HepG2 (cell line): ENCODE results near the gene KRTAP17-1. TPM values are rescaled to one million over a fixed set of nuclear protein-coding genes. Genes with fewer than 3 reads are reported as not detected.

ENCODE experiments used
- AGO2 ChIP-seq: fragments of 200-400 bp; formaldehyde crosslinking; optimal IDR thresholded peaks from 2 replicates; pipeline ENCODE3; 2017; ENCODE audit warnings: mild to moderate bottlenecking, low read depth, low read length, moderate library complexity
- BHLHE40 ChIP-seq: IDR thresholded peaks from 2 replicates; pipeline ENCODE4 v1.6.1; 2011; ENCODE audit warnings: low read length, improper control_type of control experiment
- DBP ChIP-seq: sonication (generic); formaldehyde crosslinking; IDR thresholded peaks from 2 replicates; pipeline ENCODE4 v1.4.0; 2020; ENCODE audit warnings: missing genetic modification reagents; ENCODE audit errors: not compliant biosample characterization
- E2F2 ChIP-seq: sonication (generic); formaldehyde crosslinking; IDR thresholded peaks from 2 replicates; pipeline ENCODE4 v1.4.0; 2020; ENCODE audit warnings: missing genetic modification reagents, borderline replicate concordance
- GZF1 ChIP-seq: sonication (generic); formaldehyde crosslinking; IDR thresholded peaks from 2 replicates; pipeline ENCODE4 v1.5.1; 2020; ENCODE audit warnings: mild to moderate bottlenecking, missing genetic modification reagents
- HINFP ChIP-seq: sonication (generic); formaldehyde crosslinking; IDR thresholded peaks from 2 replicates; pipeline ENCODE4 v1.4.0; 2020; ENCODE audit warnings: low read depth, mild to moderate bottlenecking, missing genetic modification reagents
- KLF9 ChIP-seq: IDR thresholded peaks from 2 replicates; pipeline ENCODE4 v1.6.1; 2016; ENCODE audit warnings: low read depth
- NCOR1 ChIP-seq: fragments of 200-600 bp; sonication (generic); IDR thresholded peaks from 2 replicates; pipeline ENCODE4 v1.7.0; 2017; ENCODE audit warnings: antibody characterized with exemption, low read length, borderline replicate concordance
- NFKB2 ChIP-seq: sonication (generic); formaldehyde crosslinking; IDR thresholded peaks from 2 replicates; pipeline ENCODE4 v1.4.0; 2020; ENCODE audit warnings: missing genetic modification reagents, borderline replicate concordance
- POGK ChIP-seq: sonication (generic); formaldehyde crosslinking; conservative IDR thresholded peaks from 2 replicates; pipeline ENCODE4 v1.8.0; 2022; ENCODE audit warnings: mild to moderate bottlenecking, moderate library complexity, missing genetic modification reagents
- RXRB ChIP-seq: IDR thresholded peaks from 2 replicates; pipeline ENCODE4 v1.6.1; 2016; ENCODE audit warnings: borderline replicate concordance, missing genetic modification reagents, missing compliant biosample characterization
- SMAD3 ChIP-seq: sonication (generic); formaldehyde crosslinking; IDR thresholded peaks from 2 replicates; pipeline ENCODE4 v1.4.0; 2020; ENCODE audit warnings: missing genetic modification reagents
- ZBTB34 ChIP-seq: sonication (generic); formaldehyde crosslinking; IDR thresholded peaks from 2 replicates; pipeline ENCODE4 v1.8.0; 2022; ENCODE audit warnings: mild to moderate bottlenecking, missing genetic modification reagents
- ZFP37 ChIP-seq: sonication (generic); formaldehyde crosslinking; IDR thresholded peaks from 2 replicates; pipeline ENCODE4 v1.4.0; 2020; ENCODE audit warnings: missing genetic modification reagents, borderline replicate concordance
- ZKSCAN1 ChIP-seq: fragments of 150-350 bp; IDR thresholded peaks from 2 replicates; pipeline ENCODE4 v1.6.1; 2014; ENCODE audit warnings: low read length
- ZKSCAN8 ChIP-seq: IDR thresholded peaks from 2 replicates; pipeline ENCODE4 v1.6.1; 2016; ENCODE audit warnings: borderline replicate concordance, missing genetic modification reagents, missing compliant biosample characterization
- ZNF580 ChIP-seq: IDR thresholded peaks from 2 replicates; pipeline ENCODE4 v1.6.1; 2016; ENCODE audit warnings: low read depth, borderline replicate concordance
- ZNF691 ChIP-seq: sonication (generic); formaldehyde crosslinking; IDR thresholded peaks from 2 replicates; pipeline ENCODE4 v1.4.0; 2020; ENCODE audit warnings: missing genetic modification reagents, low read depth, mild to moderate bottlenecking, borderline replicate concordance
- ZNF891 ChIP-seq: sonication (generic); formaldehyde crosslinking; IDR thresholded peaks from 2 replicates; pipeline ENCODE4 v1.5.0; 2020; ENCODE audit warnings: mild to moderate bottlenecking, missing genetic modification reagents
- ZSCAN20 ChIP-seq: sonication (generic); formaldehyde crosslinking; IDR thresholded peaks from 2 replicates; pipeline ENCODE4 v1.4.0; 2020; ENCODE audit warnings: missing genetic modification reagents, mild to moderate bottlenecking, borderline replicate concordance
- polyA plus RNA-seq, 8 experiments: library from polyadenylated mRNA; depleted of rRNA in 3 of 8; stranded (reverse) in 7 of 8; unstranded in 1 of 8; fragments of >200 nt; fragmentation: Illumina TruSeq in 4 of 8; extraction: Trizol in 4 of 8; gene quantifications; 2 replicates each; pipeline versions ENCODE4 v1.2.1 to v1.2.3, GENCODE V29; 2011 to 2016; ENCODE audit warnings: low read depth in 4 of 8, missing spikeins in 1 of 8, mixed read lengths in 1 of 8; ENCODE audit not compliant: insufficient read depth in 1 of 8
- total RNA-seq, 5 experiments: library from RNA; depleted of rRNA; stranded (reverse); fragments of >200 nt; fragmentation: Illumina TruSeq; extraction: Trizol; gene quantifications; 2 replicates each; pipeline ENCODE4 v1.2.3, GENCODE V29; 2016; ENCODE audit warnings: low read depth in 1 of 5

The KRTAP17-1 gene
- total and polyA plus RNA-seq, 2 of the 13 experiments (the other 11 are each of a cell fraction or from before 2014, with no cell fraction given) = not detected

GRCh38 chr17:41329279-41329948, 13.9 kb upstream of the KRTAP17-1 start (continued):
- TF ChIP-seq ZFP37 (no peak), ZKSCAN1 (no peak), KLF9 (CRISPR knock-in tag) (no peak), ZSCAN20 (CRISPR knock-in tag) (no peak), NCOR1 (no peak), AGO2 (no peak), RXRB (CRISPR knock-in tag) (no peak), ZNF891 (no peak), GZF1 (no peak), BHLHE40 (no peak), ZBTB34 (no peak), POGK (no peak), SMAD3 (CRISPR knock-in tag) (no peak), DBP (CRISPR knock-in tag) (no peak), E2F2 (CRISPR knock-in tag) (no peak), NFKB2 (CRISPR knock-in tag) (0 out of 2 replicates have a peak, but pooled peaks have one; percentile 21), HINFP (CRISPR knock-in tag) (no peak), ZKSCAN8 (no peak), ZNF691 (CRISPR knock-in tag) (peak; percentile 78; the same call in 1 of the 2 replicates), ZNF580 (peak; percentile 69; the same call in 1 of the 2 replicates)
